ENCODE results near the gene LDHB. TPM values are rescaled to one million over a fixed set of nuclear protein-coding genes. Genes with fewer than 3 reads are reported as not detected.

The LDHB gene
- total and polyA plus RNA-seq, 9 of the 15 experiments (the other 6 are each of a cell fraction or from before 2014, with no cell fraction given), result 743 to 2,680 (median 968) TPM

GRCh38 chr12:21657326-21658077 is at the start of gene LDHB (continued):
- TF ChIP-seq NKRF (IDR thresholded peaks at IDR 0.05; ENCODE audit: borderline replicate concordance) (peak; percentile 68; the same call in 1 of the 2 replicates), FOSL1 (tag; conservative IDR thresholded peaks at IDR 0.05) (no peak), GTF2F1 (IDR thresholded peaks at IDR 0.05; ENCODE audit: low read depth, low read length) (peak; percentile 68; the same call in 1 of the 2 replicates), EP400 (IDR thresholded peaks at IDR 0.05) (peak; percentile 94), ZNF121 (CRISPR knock-in tag; conservative IDR thresholded peaks at IDR 0.05) (no peak), POLR2AphosphoS5 (IDR thresholded peaks at IDR 0.05; ENCODE audit: control insufficient read depth, insufficient read depth, low read depth, low read length) (peak; percentile 90), BHLHE40 (IDR thresholded peaks at IDR 0.05; ENCODE audit: low read length) (peak; percentile 75; the same call in 1 of the 2 replicates), SMAD4 (CRISPR knock-in tag; conservative IDR thresholded peaks at IDR 0.05) (peak; percentile 28; the same call in 1 of the 2 replicates), ZNF644 (tag; IDR thresholded peaks at IDR 0.05; ENCODE audit: low read depth) (0 out of 2 replicates have a peak, but pooled peaks have one; percentile 37), RHOXF2B (CRISPR knock-in tag; conservative IDR thresholded peaks at IDR 0.05) (no peak), ID3 (CRISPR knock-in tag; IDR thresholded peaks at IDR 0.05) (no peak), ID3 (tag; IDR thresholded peaks at IDR 0.05) (0 out of 2 replicates have a peak, but pooled peaks have one; percentile 20), ZSCAN32 (CRISPR knock-in tag; IDR thresholded peaks at IDR 0.05) (0 out of 2 replicates have a peak, but pooled peaks have one; percentile 24), TFAM (CRISPR knock-in tag; conservative IDR thresholded peaks at IDR 0.05) (no peak), TGIF2 (CRISPR knock-in tag; IDR thresholded peaks at IDR 0.05) (0 out of 2 replicates have a peak, but pooled peaks have one; percentile 31), SMAD1 (IDR thresholded peaks at IDR 0.05; ENCODE audit: low read depth, low read length, partially characterized antibody) (no peak), GABPB2 (CRISPR knock-in tag; conservative IDR thresholded peaks at IDR 0.05) (no peak), SPI1 (IDR thresholded peaks at IDR 0.05; ENCODE audit: borderline replicate concordance, low read depth, low read length) (0 out of 2 replicates have a peak, but pooled peaks have one; percentile 31), AFF4 (CRISPR knock-in tag; IDR thresholded peaks at IDR 0.05) (peak; percentile 66; the same call in 1 of the 2 replicates), RAD51 (IDR thresholded peaks at IDR 0.05; ENCODE audit: borderline replicate concordance, low read depth) (peak; percentile 56; the same call in 1 of the 2 replicates), MED1 (CRISPR knock-in tag; IDR thresholded peaks at IDR 0.05; ENCODE audit: borderline replicate concordance) (no peak), TAF7 (tag; IDR thresholded peaks at IDR 0.05) (peak; percentile 24; the same call in 1 of the 2 replicates)

Measured in K562 (cell line).